Ishikawa (cell line): Measurements from ENCODE around the gene ADAMTS16.

Experiments
- CEBPB ChIP-seq: IDR thresholded peaks from 2 replicates; pipeline ENCODE4 v1.6.1; 2012
- CREB1 ChIP-seq: IDR thresholded peaks from 2 replicates; pipeline ENCODE4 v1.6.1; 2012; ENCODE audit warnings: low read depth
- EGR1 ChIP-seq: IDR thresholded peaks from 2 replicates; pipeline ENCODE4 v1.6.1; 2012
- EP300 ChIP-seq: IDR thresholded peaks from 2 replicates; pipeline ENCODE4 v1.6.1; 2012; ENCODE audit warnings: borderline replicate concordance
- RAD21 ChIP-seq: IDR thresholded peaks from 2 replicates; pipeline ENCODE4 v1.6.1; 2012; ENCODE audit warnings: low read depth
- TAF1 ChIP-seq: IDR thresholded peaks from 2 replicates; pipeline ENCODE4 v1.6.1; 2012; ENCODE audit warnings: low read depth, mild to moderate bottlenecking
- TCF12 ChIP-seq: IDR thresholded peaks from 2 replicates; pipeline ENCODE4 v1.6.1; 2012; ENCODE audit warnings: low read depth
- TEAD4 ChIP-seq: IDR thresholded peaks from 2 replicates; pipeline ENCODE4 v1.6.1; 2012
- YY1 ChIP-seq: IDR thresholded peaks from 2 replicates; pipeline ENCODE4 v1.6.1; 2012; ENCODE audit warnings: low read depth
- ZBTB7A ChIP-seq: IDR thresholded peaks from 2 replicates; pipeline ENCODE4 v1.6.1; 2012; ENCODE audit warnings: low read depth
- TF ChIP-seq, protein P1 (sequence below): IDR thresholded peaks from 2 replicates; pipeline ENCODE4 v1.6.1; 2012

DNA sequence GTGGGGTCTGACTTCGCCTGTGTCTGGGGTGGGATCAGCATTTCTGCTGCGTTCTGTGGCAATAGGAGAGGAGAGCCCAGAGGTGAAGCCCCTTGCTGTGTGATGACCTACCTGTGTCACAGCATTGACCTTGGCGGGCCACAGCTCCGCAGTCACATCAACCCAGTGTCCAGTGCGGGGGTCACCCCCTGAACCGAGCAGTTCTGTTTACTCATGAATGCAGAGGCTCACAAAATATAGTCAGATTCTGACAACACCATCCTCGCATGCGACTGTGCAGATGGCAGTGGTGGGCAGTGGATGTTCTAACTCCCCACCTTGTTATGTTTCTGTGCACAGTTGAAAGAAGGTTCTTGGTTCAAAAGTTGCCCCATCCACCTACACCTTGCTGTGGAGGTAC lies 100.1 kb downstream of the ADAMTS16 start:
- TF ChIP-seq CEBPB (no peak), EGR1 (no peak), TAF1 (no peak), EP300 (no peak), RAD21 (no peak), ZBTB7A (no peak), TCF12 (no peak), TEAD4 (no peak), YY1 (no peak), CREB1 (no peak)
- TF ChIP-seq, protein P1, sequence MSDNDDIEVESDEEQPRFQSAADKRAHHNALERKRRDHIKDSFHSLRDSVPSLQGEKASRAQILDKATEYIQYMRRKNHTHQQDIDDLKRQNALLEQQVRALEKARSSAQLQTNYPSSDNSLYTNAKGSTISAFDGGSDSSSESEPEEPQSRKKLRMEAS = no peak
